ENCODE results near the gene RETSAT. TPM values are rescaled to one million over a fixed set of nuclear protein-coding genes. Genes with fewer than 3 reads are reported as not detected.
"Not testable (repeated sequence)": the region's sequence is repeated elsewhere in the genome, so short reads cannot be mapped to it uniquely, and the experiment has no call there.

Gene RETSAT
- total and polyA plus RNA-seq, 11 donors, result 22.5 to 74.9 (median 40.2) TPM

DNA sequence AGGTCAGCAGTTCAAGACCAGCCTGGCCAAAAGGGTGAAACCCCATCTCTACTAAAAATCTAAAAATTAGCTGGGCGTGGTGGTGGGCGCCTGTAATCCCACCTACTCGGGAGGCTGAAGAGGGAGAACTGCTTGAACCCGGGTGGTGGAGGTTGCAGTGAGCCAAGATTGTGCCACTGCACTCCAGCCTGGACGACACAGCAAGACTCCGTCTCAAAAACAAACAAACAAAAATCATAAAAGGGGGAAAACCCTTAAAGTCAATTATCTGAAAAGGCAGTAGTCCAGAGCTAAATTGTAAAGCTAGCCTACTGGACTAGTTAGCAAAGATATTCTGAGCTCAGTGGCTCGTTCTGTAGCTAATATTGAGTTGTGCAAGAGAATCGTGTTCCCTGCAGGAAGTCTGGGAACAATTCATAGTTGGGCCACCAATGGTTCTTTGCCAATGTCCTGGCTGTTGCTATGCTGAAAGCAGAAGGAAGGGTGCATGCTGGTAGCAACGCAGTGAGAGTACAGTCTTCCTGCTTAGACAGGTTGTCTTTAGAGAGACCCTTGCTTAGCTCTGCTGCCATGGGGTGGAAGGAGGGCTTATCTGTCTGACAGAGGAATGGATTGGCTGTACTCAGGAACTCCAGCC is 30.9 kb downstream of the RETSAT start:
- H3K4me3 ChIP-seq, result peak overlapping the region in 1 of 12 donors; percentile 10
- intact Hi-C loops (cut with DNase I), result no loop called here
- peaks cover 0 to 81% (median 65%) of the 10 kb centered on the region in 9 donors for H3K36me3 ChIP-seq
- 75 to 88% (median 79%) methylated on average over 9 of the region's 9 CpGs for WGBS, 4 donors
- H3K27ac ChIP-seq, result no peak overlapping the region
- no peak for TF ChIP-seq POLR2A (IDR thresholded peaks at IDR 0.05)
- TF ChIP-seq, protein P1, sequence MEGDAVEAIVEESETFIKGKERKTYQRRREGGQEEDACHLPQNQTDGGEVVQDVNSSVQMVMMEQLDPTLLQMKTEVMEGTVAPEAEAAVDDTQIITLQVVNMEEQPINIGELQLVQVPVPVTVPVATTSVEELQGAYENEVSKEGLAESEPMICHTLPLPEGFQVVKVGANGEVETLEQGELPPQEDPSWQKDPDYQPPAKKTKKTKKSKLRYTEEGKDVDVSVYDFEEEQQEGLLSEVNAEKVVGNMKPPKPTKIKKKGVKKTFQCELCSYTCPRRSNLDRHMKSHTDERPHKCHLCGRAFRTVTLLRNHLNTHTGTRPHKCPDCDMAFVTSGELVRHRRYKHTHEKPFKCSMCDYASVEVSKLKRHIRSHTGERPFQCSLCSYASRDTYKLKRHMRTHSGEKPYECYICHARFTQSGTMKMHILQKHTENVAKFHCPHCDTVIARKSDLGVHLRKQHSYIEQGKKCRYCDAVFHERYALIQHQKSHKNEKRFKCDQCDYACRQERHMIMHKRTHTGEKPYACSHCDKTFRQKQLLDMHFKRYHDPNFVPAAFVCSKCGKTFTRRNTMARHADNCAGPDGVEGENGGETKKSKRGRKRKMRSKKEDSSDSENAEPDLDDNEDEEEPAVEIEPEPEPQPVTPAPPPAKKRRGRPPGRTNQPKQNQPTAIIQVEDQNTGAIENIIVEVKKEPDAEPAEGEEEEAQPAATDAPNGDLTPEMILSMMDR (IDR thresholded peaks at IDR 0.05), result no peak
- ATAC-seq, result no peak
- no peak for DNase-seq
- H3K9me3 ChIP-seq, result no peaks in the 10 kb centered on the region
- H3K27me3 ChIP-seq, result no peaks in the 10 kb centered on the region
- H3K4me1 ChIP-seq, result peaks cover 2 to 81% (median 45%) of the 10 kb centered on the region in 12 donors

DNA sequence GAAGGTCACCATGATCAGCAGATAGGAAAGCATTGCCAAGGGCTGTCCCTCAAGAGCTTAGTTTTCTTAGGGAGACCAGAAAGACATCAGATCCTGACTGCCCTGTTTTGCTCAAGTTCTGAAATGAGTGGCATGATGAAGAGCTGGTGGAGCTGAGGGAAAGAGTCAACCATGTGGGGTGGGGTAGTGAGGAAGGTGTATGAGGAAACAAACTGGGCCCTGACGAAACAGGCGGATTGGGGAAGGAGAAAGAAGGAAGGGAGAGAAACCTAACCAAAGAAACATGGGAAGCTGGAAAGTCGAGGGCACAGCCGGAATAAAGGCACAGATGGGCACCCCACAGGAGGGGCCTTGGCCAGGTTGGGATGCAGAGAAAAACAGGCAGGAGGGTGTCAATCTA is 34.5 kb downstream of the RETSAT start:
- H3K4me1 ChIP-seq, result peaks cover 0 to 69% (median 24%) of the 10 kb centered on the region in 12 donors
- intact Hi-C loops (cut with DNase I), result loop anchor here in 1 of 10 donors (2.0 kb wide), 1 partner anchor 23 kb away; no protein-coding TSS in a partner anchor
- DNase-seq, result no peak
- no peaks in the 10 kb centered on the region for H3K27me3 ChIP-seq
- TF ChIP-seq, protein P1 (IDR thresholded peaks at IDR 0.05), result no peak
- no peak for TF ChIP-seq POLR2A (IDR thresholded peaks at IDR 0.05)
- no peaks in the 10 kb centered on the region for H3K9me3 ChIP-seq
- peaks cover 0 to 99% (median 83%) of the 10 kb centered on the region in 9 donors for H3K36me3 ChIP-seq
- H3K27ac ChIP-seq, result no peak overlapping the region
- 91 to 96% (median 95%) methylated on average over 4 of the region's 4 CpGs for WGBS, 4 donors
- H3K4me3 ChIP-seq, result no peak overlapping the region
- no peak for ATAC-seq

DNA sequence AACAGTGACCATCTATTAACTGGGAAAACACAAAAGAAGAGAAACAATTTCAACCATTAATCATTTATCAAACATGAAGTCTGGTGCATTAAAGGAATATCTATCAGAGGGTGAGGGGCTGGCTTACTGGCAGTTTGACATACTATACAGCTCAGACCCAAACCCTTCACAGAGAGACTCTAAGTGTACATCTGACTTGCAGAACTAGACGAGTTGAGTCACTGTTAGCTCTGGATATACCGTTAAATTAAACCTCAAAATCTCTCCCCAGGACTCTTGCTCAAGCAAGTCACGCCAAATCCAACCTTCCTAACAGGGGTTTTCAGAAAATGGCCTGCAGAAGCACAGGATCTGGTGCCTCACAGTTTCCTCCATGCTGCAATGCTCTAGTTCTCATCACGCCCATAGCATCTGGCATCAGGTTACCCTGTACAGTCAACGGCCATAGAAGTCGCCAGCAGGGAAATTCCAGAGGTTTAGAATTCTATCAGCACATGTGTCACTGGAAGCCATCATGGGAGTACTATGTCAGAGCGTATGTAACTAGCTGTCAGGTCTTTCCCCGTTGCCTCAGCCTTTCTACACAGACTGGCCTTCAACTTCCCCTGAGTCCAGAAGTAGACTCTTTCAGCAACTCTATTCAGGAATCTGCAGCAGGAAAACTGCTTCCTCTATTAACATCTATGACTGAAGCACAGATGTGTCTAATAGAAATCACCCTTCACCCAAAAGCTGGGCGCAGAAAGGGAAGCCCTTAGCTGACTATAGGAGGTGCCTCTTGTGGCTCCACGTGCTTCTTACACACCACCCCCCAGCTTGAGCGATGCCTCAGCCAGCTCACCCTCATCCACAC is 35.9 kb downstream of the RETSAT start:
- no peak overlapping the region for H3K4me3 ChIP-seq
- intact Hi-C loops (cut with DNase I), result loop anchor here in 1 of 10 donors (2.0 kb wide), 1 partner anchor 24 kb away; no protein-coding TSS in a partner anchor
- no peaks in the 10 kb centered on the region for H3K27me3 ChIP-seq
- TF ChIP-seq, protein P1 (IDR thresholded peaks at IDR 0.05), result no peak
- TF ChIP-seq POLR2A (IDR thresholded peaks at IDR 0.05), result no peak
- 65 to 80% (median 72%) methylated on average over 11 of the region's 11 CpGs for WGBS, 4 donors
- H3K9me3 ChIP-seq, result no peaks in the 10 kb centered on the region
- peaks cover 0 to 56% (median 13%) of the 10 kb centered on the region in 12 donors for H3K4me1 ChIP-seq
- no peak for DNase-seq
- H3K36me3 ChIP-seq, result peaks cover 0 to 91% (median 74%) of the 10 kb centered on the region in 9 donors
- H3K27ac ChIP-seq, result peak overlapping the region in 1 of 12 donors; percentile 48
- ATAC-seq, result peak in 2 of 4 donors; percentile 31 to 45

DNA sequence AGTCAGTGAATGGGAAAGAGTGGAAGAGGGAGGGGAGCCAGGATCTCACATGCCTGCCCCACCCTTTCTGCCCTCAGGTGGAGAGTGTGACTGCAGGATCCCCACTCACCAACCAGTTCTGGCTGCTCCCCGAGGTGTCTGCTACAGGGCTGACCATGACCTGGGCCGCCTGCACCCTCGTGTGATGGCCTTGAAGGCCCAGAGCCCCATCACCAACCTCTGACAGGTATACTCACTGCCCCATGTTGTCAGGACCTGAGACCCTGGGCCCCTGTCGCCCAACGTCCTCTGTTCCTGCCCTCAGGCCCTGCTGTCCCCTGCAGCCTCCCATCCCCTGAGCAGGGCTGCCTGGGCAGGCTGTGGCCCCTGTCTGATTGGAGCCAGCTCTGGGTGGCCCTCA is 38.4 kb downstream of the RETSAT start:
- 75 to 78% methylated on average over 5 of the region's 5 CpGs; no CpG with 5 or more reads in 2 of the 4 donors for WGBS, 4 donors
- ATAC-seq, result not testable (repeated sequence)
- H3K36me3 ChIP-seq, result peaks cover 0 to 65% (median 48%) of the 10 kb centered on the region in 9 donors

More for the DNA sequence above, 38.4 kb downstream of the RETSAT start:
- not testable (repeated sequence) for H3K9me3 ChIP-seq, DNase-seq, H3K4me3 ChIP-seq, H3K27ac ChIP-seq, H3K27me3 ChIP-seq
- intact Hi-C loops (cut with DNase I), result loop anchor here in 2 of 10 donors (1.0 to 2.0 kb wide), 2 partner anchors 27 kb away; no protein-coding TSS in a partner anchor
- peaks cover 0 to 30% (median 6%) of the 10 kb centered on the region in 12 donors for H3K4me1 ChIP-seq

All from heart left ventricle (tissue), 16 donors.